Stimulated activated naive CD4-positive, alpha-beta T cell treated with Interleukin-2 at 50 U/mL for 16 hours (primary cell): ENCODE results near the gene POC1B.

Experiments
- DNase-seq: peaks from one replicate; lab custom pipeline; 2025; lab: John Stamatoyannopoulos, UW

POC1B gene

GRCh38 chr12:89539426-89540223 is 13.8 kb upstream of the POC1B start:
- no peak for DNase-seq

- no peak for DNase-seq
Observed at GRCh38 chr12:89538897-89539296, 13.1 kb upstream of the POC1B start.

GRCh38 chr12:89537389-89537788 is 11.5 kb upstream of the POC1B start:
- DNase-seq = no peak

GRCh38 chr12:89529738-89530137 is 3.9 kb upstream of the POC1B start:
- no peak for DNase-seq

GRCh38 chr12:89528434-89528833 is 2.6 kb upstream of the POC1B start:
- no peak for DNase-seq

- DNase-seq = peak; percentile 43
Observed at GRCh38 chr12:89525305-89525823, 483 bp downstream of the POC1B start.

- DNase-seq = peak; percentile 65
Observed at GRCh38 chr12:89524541-89525304, 1.1 kb downstream of the POC1B start, which contains the start of gene GALNT4. Gene GALNT4 (minus strand): TSS chr12:89524796. CDS start chr12:89524549, 247 bp downstream.

- DNase-seq = no peak
Observed at GRCh38 chr12:89523843-89524540, 1.9 kb downstream of the POC1B start.

GRCh38 chr12:89523393-89523792 is 2.5 kb downstream of the POC1B start:
- DNase-seq = no peak

- no peak for DNase-seq
Observed at GRCh38 chr12:89521364-89522223, 4.3 kb downstream of the POC1B start.

GRCh38 chr12:89517720-89518119 is 8.1 kb downstream of the POC1B start:
- DNase-seq = no peak

- no peak for DNase-seq
Observed at GRCh38 chr12:89516633-89517032, 9.2 kb downstream of the POC1B start.

- DNase-seq = no peak
Observed at GRCh38 chr12:89514751-89515150, 11.1 kb downstream of the POC1B start.

- no peak for DNase-seq
Observed at GRCh38 chr12:89513544-89513943, 12.3 kb downstream of the POC1B start.

- no peak for DNase-seq
Observed at GRCh38 chr12:89507015-89507824, 18.6 kb downstream of the POC1B start.

- no peak for DNase-seq
Observed at GRCh38 chr12:89506050-89506449, 19.8 kb downstream of the POC1B start.

GRCh38 chr12:89504560-89505346 is 21.1 kb downstream of the POC1B start:
- DNase-seq = no peak

- DNase-seq = no peak
Observed at GRCh38 chr12:89501793-89502192, 24.1 kb downstream of the POC1B start.

- no peak for DNase-seq
Observed at GRCh38 chr12:89499857-89500256, 26.0 kb downstream of the POC1B start.

GRCh38 chr12:89497467-89497866 is 28.4 kb downstream of the POC1B start:
- no peak for DNase-seq
